ENCODE results near the gene SV2B. TPM values are rescaled to one million over a fixed set of nuclear protein-coding genes. Genes with fewer than 3 reads are reported as not detected.

Gene SV2B
- total RNA-seq, 1 experiment from 2014 or later = not detected

- DNase-seq = no peak
- POLR2A ChIA-PET (ENCODE audit: unreplicated experiment) = no interaction called here
- H3K36me3 ChIP-seq (ENCODE audit: low read depth) = no peaks in the 10 kb centered on the region
These were observed 92.8 kb downstream of the SV2B start for GRCh38 chr15:91192690-91193377.

GRCh38 chr15:91193378-91193720, 93.3 kb downstream of the SV2B start:
- Histone ChIP-seq H3K27me3 (ENCODE audit: insufficient read depth, low read depth) (peaks cover 46% of the 10 kb centered on the region), H2AFZ (no peak overlapping the region), H3K36me3 (ENCODE audit: low read depth) (no peaks in the 10 kb centered on the region), H3K4me3 (no peak overlapping the region), H3K9me2 (ENCODE audit: insufficient read depth) (no peaks in the 10 kb centered on the region), H3K79me2 (ENCODE audit: low read depth) (no peaks in the 10 kb centered on the region), H3K9me3 (ENCODE audit: insufficient read depth, low read depth) (no peaks in the 10 kb centered on the region), H3K4me1 (replicated peaks; ENCODE audit: insufficient read depth) (no peaks in the 10 kb centered on the region), H3K4me2 (no peak overlapping the region), H3F3A (ENCODE audit: insufficient read depth, low read depth) (no peaks in the 10 kb centered on the region), H4K20me1 (ENCODE audit: insufficient read depth) (no peaks in the 10 kb centered on the region), H3K27ac (no peak overlapping the region)
- intact Hi-C loops (cut with micrococcal nuclease; ENCODE audit: unreplicated experiment) = loop anchor here (10.0 kb wide), 1 partner anchor 119 kb away; no protein-coding TSS in a partner anchor
- BruUV-seq (replicated peaks) = no TSS peak
- DNase-seq = no peak
- TF ChIP-seq EZH2 (IDR thresholded peaks at IDR 0.05; ENCODE audit: low read depth) (no peak), CTCF (conservative IDR thresholded peaks at IDR 0.05) (no peak)
- ChIA-PET CTCF (no interaction called here), POLR2A (ENCODE audit: unreplicated experiment) (no interaction called here)

More at GRCh38 chr15:91192690-91193377, 92.8 kb downstream of the SV2B start:
- H3K27me3 ChIP-seq (ENCODE audit: insufficient read depth, low read depth) = peaks cover 45% of the 10 kb centered on the region
- intact Hi-C loops (cut with micrococcal nuclease; ENCODE audit: unreplicated experiment) = loop anchor here (10.0 kb wide), 1 partner anchor 118 kb away; no protein-coding TSS in a partner anchor
- H4K20me1 ChIP-seq (ENCODE audit: insufficient read depth) = no peaks in the 10 kb centered on the region
- no peaks in the 10 kb centered on the region for H3K9me3 ChIP-seq (ENCODE audit: insufficient read depth, low read depth)
- TF ChIP-seq CTCF (conservative IDR thresholded peaks at IDR 0.05) (no peak), EZH2 (IDR thresholded peaks at IDR 0.05; ENCODE audit: low read depth) (no peak)
- H2AFZ ChIP-seq = no peak overlapping the region
- H3K9me2 ChIP-seq (ENCODE audit: insufficient read depth) = no peaks in the 10 kb centered on the region
- H3K4me2 ChIP-seq = no peak overlapping the region
- CTCF ChIA-PET = no interaction called here
- BruUV-seq (replicated peaks) = no TSS peak
- H3K27ac ChIP-seq = no peak overlapping the region
- no peak overlapping the region for H3K4me3 ChIP-seq
- no peaks in the 10 kb centered on the region for H3K79me2 ChIP-seq (ENCODE audit: low read depth)
- H3F3A ChIP-seq (ENCODE audit: insufficient read depth, low read depth) = no peaks in the 10 kb centered on the region
- H3K4me1 ChIP-seq (replicated peaks; ENCODE audit: insufficient read depth) = no peaks in the 10 kb centered on the region

- H2AFZ ChIP-seq = no peak overlapping the region
- H4K20me1 ChIP-seq (ENCODE audit: insufficient read depth) = no peaks in the 10 kb centered on the region
- H3K27me3 ChIP-seq (ENCODE audit: insufficient read depth, low read depth) = peaks cover 62% of the 10 kb centered on the region
- ChIA-PET CTCF (no interaction called here), POLR2A (ENCODE audit: unreplicated experiment) (no interaction called here)
- H3K9me3 ChIP-seq (ENCODE audit: insufficient read depth, low read depth) = no peaks in the 10 kb centered on the region
- no peaks in the 10 kb centered on the region for H3K79me2 ChIP-seq (ENCODE audit: low read depth)
- H3K4me1 ChIP-seq (replicated peaks; ENCODE audit: insufficient read depth) = no peaks in the 10 kb centered on the region
- H3K36me3 ChIP-seq (ENCODE audit: low read depth) = no peaks in the 10 kb centered on the region
- no peak overlapping the region for H3K4me3 ChIP-seq
- TF ChIP-seq EZH2 (IDR thresholded peaks at IDR 0.05; ENCODE audit: low read depth) (no peak), CTCF (conservative IDR thresholded peaks at IDR 0.05) (no peak)
- no peaks in the 10 kb centered on the region for H3F3A ChIP-seq (ENCODE audit: insufficient read depth, low read depth)
- DNase-seq = no peak
- BruUV-seq (replicated peaks) = no TSS peak
- H3K9me2 ChIP-seq (ENCODE audit: insufficient read depth) = no peaks in the 10 kb centered on the region
- intact Hi-C loops (cut with micrococcal nuclease; ENCODE audit: unreplicated experiment) = loop anchor here (10.0 kb wide), 1 partner anchor 121 kb away; no protein-coding TSS in a partner anchor
- no peak overlapping the region for H3K4me2 ChIP-seq
- H3K27ac ChIP-seq = no peak overlapping the region
These were observed 96.1 kb downstream of the SV2B start for GRCh38 chr15:91196127-91196526.
